Trophoblast cell (in vitro differentiated cells and primary cell): ENCODE data around the gene RGR.

ENCODE experiments used
- DNase-seq, 2 donors: peaks; one replicate each; pipeline ENCODE4 v3.0.0-alpha.2; 2016
- H2AFZ ChIP-seq: 2 replicates; pipeline ENCODE4 v1.6.1; 2013; ENCODE audit warnings: low read length, moderate library complexity, mild to moderate bottlenecking; ENCODE audit not compliant: insufficient read depth, poor library complexity
- H2AK5ac ChIP-seq: 2 replicates; pipeline ENCODE4 v1.6.1; 2013; ENCODE audit warnings: mild to moderate bottlenecking, low read length
- H2BK120ac ChIP-seq: 2 replicates; pipeline ENCODE4 v1.6.1; 2013; ENCODE audit warnings: low read length, mild to moderate bottlenecking, moderate library complexity; ENCODE audit not compliant: insufficient read depth, poor library complexity
- H2BK12ac ChIP-seq: 2 replicates; pipeline ENCODE4 v1.6.1; 2013; ENCODE audit warnings: mild to moderate bottlenecking, low read length, moderate library complexity
- H2BK5ac ChIP-seq: 2 replicates; pipeline ENCODE4 v1.6.1; 2013; ENCODE audit warnings: low read length, low read depth, moderate library complexity, mild to moderate bottlenecking; ENCODE audit not compliant: poor library complexity
- H3K14ac ChIP-seq: 2 replicates; pipeline ENCODE4 v1.6.1; 2013; ENCODE audit warnings: mild to moderate bottlenecking, low read length
- H3K18ac ChIP-seq: 2 replicates; pipeline ENCODE4 v1.6.1; 2013; ENCODE audit warnings: mild to moderate bottlenecking, low read length
- H3K23ac ChIP-seq: 2 replicates; pipeline ENCODE4 v1.6.1; 2013; ENCODE audit warnings: low read length
- H3K27ac ChIP-seq: 2 replicates; pipeline ENCODE4 v1.5.1; 2013; ENCODE audit warnings: low read depth, mild to moderate bottlenecking, inconsistent platforms, low read length, moderate library complexity
- H3K27me3 ChIP-seq: 2 replicates; pipeline ENCODE4 v1.6.1; 2013; ENCODE audit warnings: inconsistent platforms, mild to moderate bottlenecking, low read length, moderate library complexity; ENCODE audit not compliant: insufficient read depth
- H3K36me3 ChIP-seq, 2 experiments: 1 replicate in 1 of 2; 2 replicates in 1 of 2; pipeline ENCODE4 v1.6.1; 2013; ENCODE audit warnings: low read length in 2 of 2, mild to moderate bottlenecking in 2 of 2, moderate library complexity in 1 of 2; ENCODE audit not compliant: insufficient read depth in 2 of 2, control insufficient read depth in 1 of 2
- H3K4ac ChIP-seq: 2 replicates; pipeline ENCODE4 v1.6.1; 2013; ENCODE audit warnings: low read depth, mild to moderate bottlenecking, low read length, moderate library complexity
- H3K4me1 ChIP-seq, 2 experiments: 1 replicate in 1 of 2; 2 replicates in 1 of 2; pipeline ENCODE4 v1.6.1; 2013; ENCODE audit warnings: low read length in 2 of 2, mild to moderate bottlenecking in 2 of 2, moderate library complexity in 1 of 2; ENCODE audit not compliant: insufficient read depth in 2 of 2, control insufficient read depth in 1 of 2
- H3K4me2 ChIP-seq: 2 replicates; pipeline ENCODE4 v1.6.1; 2013; ENCODE audit warnings: inconsistent platforms, mild to moderate bottlenecking, low read length, moderate library complexity
- H3K4me3 ChIP-seq: 2 replicates; pipeline ENCODE4 v1.5.1; 2013; ENCODE audit warnings: mild to moderate bottlenecking, low read depth, low read length, inconsistent platforms
- H3K79me1 ChIP-seq: one replicate; pipeline ENCODE4 v1.6.1; 2013; ENCODE audit warnings: low read length
- H3K79me2 ChIP-seq: 2 replicates; pipeline ENCODE4 v1.6.1; 2013; ENCODE audit warnings: low read length, mild to moderate bottlenecking; ENCODE audit not compliant: control insufficient read depth, insufficient read depth, poor library complexity
- H3K9ac ChIP-seq: 2 replicates; pipeline ENCODE4 v1.6.1; 2013; ENCODE audit warnings: mild to moderate bottlenecking, low read length
- H3K9me3 ChIP-seq: 2 replicates; pipeline ENCODE4 v1.6.1; 2013; ENCODE audit warnings: low read depth, mild to moderate bottlenecking, control low read depth, inconsistent platforms, low read length; ENCODE audit not compliant: insufficient read depth
- H4K12ac ChIP-seq: 2 replicates; pipeline ENCODE4 v1.6.1; 2013; ENCODE audit warnings: low read depth, mild to moderate bottlenecking, low read length, moderate library complexity
- H4K8ac ChIP-seq: 2 replicates; pipeline ENCODE4 v1.6.1; 2013; ENCODE audit warnings: low read depth, mild to moderate bottlenecking, low read length, moderate library complexity
- H4K91ac ChIP-seq: one replicate; pipeline ENCODE4 v1.6.1; 2013; ENCODE audit warnings: low read depth, mild to moderate bottlenecking, low read length, moderate library complexity
- WGBS: extraction: QIAGEN DNeasy Blood & Tissue Kit; methylation state at CpG from one replicate; pipeline ENCODE4 v1.1.7; 2013; ENCODE audit warnings: missing lambda C conversion rate; ENCODE audit not compliant: insufficient read length, insufficient coverage; ENCODE audit errors: extremely low coverage; 5-methylcytosine and 5-hydroxymethylcytosine counted together

The RGR gene

DNA sequence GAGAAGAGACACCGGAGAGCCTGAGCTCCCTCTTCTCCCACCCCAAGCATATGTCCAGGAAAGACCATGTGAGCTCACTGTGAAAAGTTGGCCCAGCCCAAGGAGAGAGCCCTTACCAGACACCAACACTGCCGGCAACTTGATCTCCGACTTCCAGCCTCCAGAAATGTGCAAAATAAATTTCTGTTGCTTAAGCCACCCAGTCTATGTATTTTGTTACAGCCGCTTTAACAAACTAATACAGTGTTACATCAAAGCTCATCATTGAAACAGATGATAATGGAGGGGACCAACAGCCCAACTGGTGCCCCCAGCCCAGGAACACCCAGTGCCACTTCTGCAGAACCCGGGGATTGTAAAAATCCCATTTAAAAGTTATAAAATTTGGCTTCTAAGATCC is 18.9 kb downstream of the RGR start:
- Histone ChIP-seq H3K4ac (no peak overlapping the region), H2BK5ac (no peak overlapping the region), H3K79me2 (no peaks in the 10 kb centered on the region), H3K9ac (no peak overlapping the region), H3K79me1 (no peaks in the 10 kb centered on the region), H2BK120ac (no peak overlapping the region), H2BK12ac (no peak overlapping the region), H4K12ac (no peak overlapping the region), H3K27me3 (no peaks in the 10 kb centered on the region), H3K4me2 (no peak overlapping the region), H3K9me3 (no peaks in the 10 kb centered on the region), H3K27ac (no peak overlapping the region), H3K23ac (no peak overlapping the region), H2AFZ (no peak overlapping the region), H3K4me3 (no peak overlapping the region), H3K36me3 (no peaks in the 10 kb centered on the region), H3K14ac (no peak overlapping the region), H2AK5ac (no peak overlapping the region), H4K91ac (no peak overlapping the region), H3K4me1 (no peaks in the 10 kb centered on the region), H4K8ac (no peak overlapping the region), H3K18ac (no peak overlapping the region)
- WGBS, result no CpG with 5 or more reads among the region's 5 CpGs
- no peak for DNase-seq

GRCh38 chr10:84264611-84265141 is 19.8 kb downstream of the RGR start:
- H2BK120ac ChIP-seq, result no peak overlapping the region
- H2AFZ ChIP-seq, result no peak overlapping the region
- H3K36me3 ChIP-seq, result no peaks in the 10 kb centered on the region
- H3K18ac ChIP-seq, result no peak overlapping the region
- no peak overlapping the region for H2AK5ac ChIP-seq
- no peaks in the 10 kb centered on the region for H3K79me1 ChIP-seq
- H3K4me2 ChIP-seq, result no peak overlapping the region
- no peaks in the 10 kb centered on the region for H3K27me3 ChIP-seq
- no peaks in the 10 kb centered on the region for H3K9me3 ChIP-seq
- H3K79me2 ChIP-seq, result no peaks in the 10 kb centered on the region
- H3K9ac ChIP-seq, result no peak overlapping the region
- no peak overlapping the region for H4K8ac ChIP-seq
- H3K27ac ChIP-seq, result no peak overlapping the region
- no peak overlapping the region for H3K4ac ChIP-seq
- WGBS, result no CpG with 5 or more reads among the region's 11 CpGs
- no peak overlapping the region for H4K91ac ChIP-seq
- H3K4me3 ChIP-seq, result no peak overlapping the region
- H4K12ac ChIP-seq, result no peak overlapping the region
- H3K23ac ChIP-seq, result no peak overlapping the region
- H3K14ac ChIP-seq, result no peak overlapping the region
- peak; percentile 48 to 73 for DNase-seq
- H3K4me1 ChIP-seq, result no peaks in the 10 kb centered on the region
- H2BK5ac ChIP-seq, result no peak overlapping the region
- no peak overlapping the region for H2BK12ac ChIP-seq

- Histone ChIP-seq H3K4me1 (no peaks in the 10 kb centered on the region), H3K14ac (no peak overlapping the region), H3K9ac (no peak overlapping the region), H4K91ac (no peak overlapping the region), H3K79me1 (no peaks in the 10 kb centered on the region), H3K23ac (no peak overlapping the region), H4K12ac (no peak overlapping the region), H2BK5ac (no peak overlapping the region), H2AK5ac (no peak overlapping the region), H3K79me2 (no peaks in the 10 kb centered on the region), H2BK120ac (no peak overlapping the region), H3K27me3 (no peaks in the 10 kb centered on the region), H3K4ac (no peak overlapping the region), H2BK12ac (no peak overlapping the region), H3K4me2 (no peak overlapping the region), H3K36me3 (no peaks in the 10 kb centered on the region), H3K27ac (no peak overlapping the region), H3K18ac (no peak overlapping the region), H4K8ac (no peak overlapping the region), H3K9me3 (no peaks in the 10 kb centered on the region), H2AFZ (no peak overlapping the region), H3K4me3 (no peak overlapping the region)
- WGBS, result no CpG with 5 or more reads among the region's 4 CpGs
- DNase-seq, result no peak
Measured at GRCh38 chr10:84265418-84265817, 20.6 kb downstream of the RGR start.

DNA sequence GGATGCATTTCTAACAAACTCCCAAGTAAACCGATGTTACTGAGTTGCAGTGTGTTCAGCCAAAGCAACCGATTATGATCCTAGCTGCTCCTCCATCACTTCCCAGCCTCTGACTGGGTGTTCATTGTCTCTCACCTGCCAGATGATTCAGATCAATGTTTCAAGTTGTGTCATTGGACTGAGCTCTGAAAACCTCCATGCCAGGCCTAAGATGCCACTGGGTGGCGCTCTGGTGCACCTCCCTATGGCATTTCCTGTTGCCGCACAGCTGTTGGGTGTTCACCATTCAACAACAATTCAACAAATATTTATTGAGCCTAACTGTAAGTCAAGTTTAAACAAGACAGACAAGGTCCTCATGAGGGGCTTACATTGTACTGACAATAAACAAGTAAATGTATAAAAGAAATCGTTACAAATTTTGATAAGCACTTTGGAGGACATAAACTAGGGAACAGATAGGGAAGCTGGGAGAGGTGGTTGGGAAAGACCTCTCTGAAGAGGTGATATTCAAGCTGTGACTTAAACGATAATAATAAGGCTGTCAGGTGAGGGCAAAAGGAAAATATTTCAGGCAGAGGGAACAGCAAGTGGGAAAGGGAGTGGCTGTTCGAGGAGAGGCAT is 22.8 kb downstream of the RGR start:
- no peak overlapping the region for H2AFZ ChIP-seq
- no peaks in the 10 kb centered on the region for H3K79me2 ChIP-seq
- H4K8ac ChIP-seq, result no peak overlapping the region
- H4K91ac ChIP-seq, result no peak overlapping the region
- no peaks in the 10 kb centered on the region for H3K9me3 ChIP-seq
- no peak overlapping the region for H3K23ac ChIP-seq
- H3K79me1 ChIP-seq, result no peaks in the 10 kb centered on the region
- H3K9ac ChIP-seq, result no peak overlapping the region
- H3K36me3 ChIP-seq, result no peaks in the 10 kb centered on the region
- H3K18ac ChIP-seq, result no peak overlapping the region
- H3K14ac ChIP-seq, result no peak overlapping the region
- no peaks in the 10 kb centered on the region for H3K4me1 ChIP-seq
- no peak overlapping the region for H2AK5ac ChIP-seq
- H2BK12ac ChIP-seq, result no peak overlapping the region
- H2BK120ac ChIP-seq, result no peak overlapping the region
- WGBS, result no CpG with 5 or more reads among the region's 7 CpGs
- no peaks in the 10 kb centered on the region for H3K27me3 ChIP-seq
- H3K27ac ChIP-seq, result no peak overlapping the region
- H4K12ac ChIP-seq, result no peak overlapping the region
- peak; percentile 34 to 56 for DNase-seq
- H3K4me2 ChIP-seq, result no peak overlapping the region
- no peak overlapping the region for H3K4me3 ChIP-seq
- H3K4ac ChIP-seq, result no peak overlapping the region
- no peak overlapping the region for H2BK5ac ChIP-seq
